GM23338 (cell line): ENCODE results near the gene ACE2.

Experiments used
- CREB1 ChIP-seq: fragments of 250-450 bp; sonication (Bioruptor Pico); IDR thresholded peaks from 2 replicates; pipeline ENCODE4 v1.5.0; 2020; ENCODE audit warnings: low read depth, mild to moderate bottlenecking, moderate library complexity
- CTCF ChIP-seq, 2 experiments: fragments of 200-600 bp in 1 of 2; sonication (generic) in 1 of 2; conservative IDR thresholded peaks; 2 replicates each; pipeline versions ENCODE4 v1.5.1 to v1.6.1; 2016 to 2017; ENCODE audit warnings: antibody characterized with exemption in 2 of 2, low read depth in 2 of 2, mild to moderate bottlenecking in 2 of 2, moderate library complexity in 1 of 2
- ETS1 ChIP-seq: IDR thresholded peaks from 2 replicates; pipeline ENCODE4 v1.6.1; 2016; ENCODE audit warnings: antibody characterized with exemption
- EZH2 ChIP-seq: fragments of 200-600 bp; sonication (generic); IDR thresholded peaks from one replicate; pipeline ENCODE4 v1.8.0; 2017; ENCODE audit warnings: antibody characterized with exemption, mild to moderate bottlenecking, low read depth; ENCODE audit not compliant: unreplicated experiment
- EZH2phosphoT487 ChIP-seq: fragments of 200-600 bp; sonication (generic); IDR thresholded peaks from one replicate; pipeline ENCODE4 v1.8.1; 2018; ENCODE audit warnings: antibody characterized with exemption; ENCODE audit not compliant: unreplicated experiment
- JUNB ChIP-seq: IDR thresholded peaks from one replicate; pipeline ENCODE4 v1.6.1; 2016; ENCODE audit warnings: antibody characterized with exemption; ENCODE audit not compliant: unreplicated experiment
- POLR2AphosphoS5 ChIP-seq: IDR thresholded peaks from 2 replicates; pipeline ENCODE4 v1.6.1; 2016; ENCODE audit warnings: antibody characterized with exemption, low read depth
- REST ChIP-seq: IDR thresholded peaks from one replicate; pipeline ENCODE4 v1.6.1; 2018; ENCODE audit warnings: antibody characterized with exemption; ENCODE audit not compliant: unreplicated experiment
- STAT1 ChIP-seq: IDR thresholded peaks from one replicate; pipeline ENCODE4 v1.6.1; 2016; ENCODE audit warnings: antibody characterized with exemption; ENCODE audit not compliant: unreplicated experiment
- ZNF331 ChIP-seq: fragments of 250-450 bp; sonication (Bioruptor Pico); IDR thresholded peaks from 2 replicates; pipeline ENCODE4 v1.5.0; 2020; ENCODE audit warnings: low read depth, mild to moderate bottlenecking, moderate library complexity

GRCh38 chrX:15515931-15516330 is 84.8 kb downstream of the ACE2 start:
- TF ChIP-seq CTCF (conservative IDR thresholded peaks at IDR 0.05; ENCODE audit: low read depth in 2 of 2) = no peak
- no peak for TF ChIP-seq EZH2phosphoT487
- TF ChIP-seq POLR2AphosphoS5 = no peak
- no peak for TF ChIP-seq REST
- no peak for TF ChIP-seq JUNB
- TF ChIP-seq EZH2 = no peak
- TF ChIP-seq CREB1 (CRISPR knock-in tag) = no peak
- TF ChIP-seq ZNF331 = no peak
- no peak for TF ChIP-seq STAT1
- no peak for TF ChIP-seq ETS1
